Kidney capillary endothelial cell (primary cell): ENCODE results near the gene ENTR1.
"Not testable (repeated sequence)": the region's sequence is repeated elsewhere in the genome, so short reads cannot be mapped to it uniquely, and the experiment has no call there.

Experiments used
- DNase-seq: peaks from one replicate; pipeline ENCODE4 v3.0.0-alpha.2; 2018; ENCODE audit warnings: low spot score

The ENTR1 gene

DNA sequence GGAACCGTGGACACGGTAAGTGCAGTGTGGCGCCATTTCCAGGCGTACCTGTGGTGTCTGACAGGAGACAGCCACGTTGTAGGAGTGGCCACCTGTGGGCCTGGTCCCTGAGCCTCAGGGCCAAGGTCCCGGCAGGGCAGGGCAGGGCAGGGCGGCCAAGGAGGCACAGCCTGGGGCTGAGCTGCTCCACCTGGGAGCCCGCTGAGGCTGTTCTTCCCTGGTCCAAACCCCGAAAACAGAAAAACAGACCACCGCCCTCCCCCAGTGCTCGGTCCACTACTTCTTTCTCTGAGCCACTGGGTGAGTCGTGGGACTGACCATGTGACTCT lies 8.6 kb upstream of the ENTR1 start:
- DNase-seq, result no peak

DNA sequence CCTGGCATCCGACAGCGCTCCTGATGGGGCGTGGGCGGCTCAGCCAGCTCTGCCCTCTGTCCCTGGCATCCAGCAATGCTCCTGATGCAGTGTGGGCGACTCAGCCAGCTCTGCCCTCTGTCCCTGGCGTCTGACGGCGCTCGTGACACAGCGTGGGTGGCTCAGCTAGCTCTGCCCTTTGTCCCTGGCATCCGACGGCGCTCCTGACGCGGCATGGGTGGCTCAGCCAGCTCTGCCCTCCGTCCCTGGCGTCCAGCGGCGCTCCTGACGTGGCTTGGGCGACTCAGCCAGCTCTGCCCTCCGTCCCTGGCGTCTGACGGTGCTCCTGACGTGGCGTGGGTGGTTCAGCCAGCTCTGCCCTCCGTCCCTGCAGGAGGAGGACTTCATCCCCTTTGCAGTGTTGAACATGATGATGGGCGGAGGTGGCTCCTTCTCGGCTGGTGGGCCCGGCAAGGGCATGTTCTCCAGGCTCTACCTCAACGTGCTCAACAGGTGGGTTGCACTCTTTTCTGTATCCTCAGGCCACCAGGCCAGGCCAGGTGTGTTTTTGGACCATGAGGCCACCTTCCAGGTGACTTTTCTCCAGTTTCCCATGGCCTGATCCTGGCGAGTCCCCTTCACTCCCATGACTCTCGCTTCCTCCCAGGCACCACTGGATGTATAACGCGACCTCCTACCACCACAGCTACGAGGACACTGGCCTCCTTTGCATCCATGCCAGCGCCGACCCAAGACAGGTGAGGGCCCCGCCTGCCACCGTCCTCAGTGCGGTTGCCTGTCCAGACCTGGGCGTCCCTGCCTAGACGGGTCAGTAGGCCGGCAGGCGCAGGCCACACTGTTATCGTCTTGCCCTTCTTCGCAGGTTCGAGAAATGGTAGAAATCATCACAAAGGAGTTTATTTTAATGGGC lies 8.0 kb upstream of the ENTR1 start:
- no peak for DNase-seq

DNA sequence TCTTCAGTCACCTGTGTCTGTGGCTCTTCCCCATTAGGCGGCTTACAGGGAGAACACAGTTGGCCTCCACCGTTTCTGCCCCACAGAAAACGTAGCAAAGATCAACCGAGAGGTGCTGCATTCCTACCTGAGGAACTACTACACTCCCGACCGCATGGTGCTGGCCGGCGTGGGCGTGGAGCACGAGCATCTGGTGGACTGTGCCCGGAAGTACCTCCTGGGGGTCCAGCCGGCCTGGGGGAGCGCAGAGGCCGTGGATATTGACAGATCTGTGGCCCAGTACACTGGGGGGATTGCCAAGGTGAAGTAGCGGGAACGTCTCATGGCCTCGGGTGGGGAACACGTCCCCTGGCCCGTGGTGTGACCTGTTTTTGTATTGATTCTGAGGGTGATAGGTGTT lies 6.5 kb upstream of the ENTR1 start:
- DNase-seq, result no peak

DNA sequence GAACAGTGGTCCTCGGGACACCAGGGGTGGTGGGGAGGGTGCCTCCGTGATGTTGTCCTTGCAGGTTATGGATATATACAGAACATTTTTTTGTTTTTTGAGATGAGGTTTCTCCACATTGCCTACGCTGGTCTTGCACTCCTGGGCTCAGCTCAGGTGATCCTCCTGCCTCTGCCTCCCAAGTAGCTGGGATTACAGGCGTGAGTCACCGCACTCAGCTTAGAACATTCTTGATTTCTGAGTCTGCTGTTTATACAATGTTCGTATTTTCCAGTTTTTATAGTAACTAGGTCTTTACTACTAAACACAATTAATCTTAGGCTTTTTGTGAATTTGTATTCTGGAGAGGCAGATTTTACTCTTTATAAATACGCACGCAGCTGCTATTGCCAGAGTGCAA lies 6.0 kb upstream of the ENTR1 start:
- DNase-seq, result no peak

DNA sequence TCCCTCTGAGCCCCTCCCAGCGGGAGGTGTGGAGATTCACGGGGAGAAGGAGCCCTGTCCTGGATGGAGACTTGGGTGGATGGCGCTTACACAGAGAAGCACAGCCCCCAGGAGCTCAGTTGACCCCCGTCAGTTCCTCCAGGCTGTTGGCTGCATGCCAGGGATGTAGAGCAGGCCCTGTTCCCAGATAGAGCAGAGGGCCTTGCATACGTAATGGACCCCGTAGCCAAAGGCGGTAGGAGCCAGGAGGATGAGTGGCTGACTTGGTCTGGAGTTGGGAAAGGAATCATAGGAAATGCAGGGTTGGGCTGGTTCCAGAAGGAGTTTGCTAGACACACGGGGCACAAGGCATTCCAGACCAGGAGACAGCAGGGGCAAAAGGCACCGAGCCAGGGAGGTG lies 2.5 kb upstream of the ENTR1 start:
- no peak for DNase-seq

DNA sequence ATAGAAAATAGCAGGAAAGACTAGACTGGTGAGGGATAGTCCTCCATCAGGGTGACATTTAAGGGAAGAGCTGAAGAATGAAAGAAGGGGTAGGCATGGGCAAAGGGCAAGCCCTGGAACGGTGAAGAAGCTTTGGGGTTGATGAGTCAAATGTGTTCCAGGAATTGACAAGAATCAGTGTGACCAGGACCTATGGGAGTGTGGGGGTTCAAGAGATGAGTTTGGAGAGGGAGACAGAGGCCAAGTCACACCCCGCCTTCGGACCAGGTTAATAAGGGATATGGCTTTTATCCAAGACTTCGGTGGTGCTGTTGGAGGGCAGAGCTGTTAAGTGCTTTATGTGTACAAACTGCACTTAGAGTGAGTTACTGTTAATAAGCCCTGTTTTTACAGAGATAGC lies 964 bp upstream of the ENTR1 start:
- DNase-seq, result no peak

DNA sequence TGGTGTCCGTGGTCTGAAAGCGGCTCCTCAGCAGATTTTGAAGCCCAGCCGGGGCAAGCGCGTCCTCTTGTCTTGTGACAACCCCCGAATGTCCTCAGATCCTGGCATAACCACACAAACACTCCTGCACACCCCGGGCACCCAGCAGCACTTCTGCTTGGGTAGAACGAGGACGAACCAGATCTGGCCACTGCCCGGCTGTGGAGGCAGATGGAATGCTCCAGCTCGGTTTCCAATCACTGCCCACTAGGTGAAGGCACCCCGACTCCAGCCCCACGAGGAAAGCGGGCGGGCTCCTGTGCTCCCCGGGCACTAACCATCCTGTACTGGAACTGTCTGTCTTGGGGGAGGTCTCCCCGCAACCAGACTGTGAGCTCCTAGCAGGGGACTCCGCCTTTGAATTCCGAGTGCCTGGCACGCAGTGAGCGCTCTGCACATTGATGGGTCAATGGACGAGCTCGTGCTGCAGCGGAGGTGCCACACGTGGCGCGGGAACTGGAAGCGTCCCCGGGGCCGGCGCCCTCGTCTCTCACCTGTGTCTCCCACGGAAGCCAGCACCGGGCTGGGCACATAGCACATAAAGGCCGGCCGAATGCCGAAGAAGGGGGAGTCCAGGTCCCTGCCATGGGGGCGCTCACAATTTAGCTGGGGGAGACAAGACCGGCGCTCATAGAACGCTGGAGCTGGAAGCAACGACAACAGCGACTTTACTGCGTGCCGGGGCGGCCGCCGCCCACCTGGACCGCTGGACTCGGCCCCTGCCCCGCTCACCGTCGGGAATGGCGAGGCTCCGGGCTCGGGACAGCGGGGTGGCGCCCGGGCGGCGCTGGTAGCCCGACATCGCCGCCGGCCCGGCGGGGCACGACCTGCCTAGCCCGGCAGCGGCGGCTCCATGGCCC lies 608 bp downstream of the ENTR1 start:
- DNase-seq, result no peak

DNA sequence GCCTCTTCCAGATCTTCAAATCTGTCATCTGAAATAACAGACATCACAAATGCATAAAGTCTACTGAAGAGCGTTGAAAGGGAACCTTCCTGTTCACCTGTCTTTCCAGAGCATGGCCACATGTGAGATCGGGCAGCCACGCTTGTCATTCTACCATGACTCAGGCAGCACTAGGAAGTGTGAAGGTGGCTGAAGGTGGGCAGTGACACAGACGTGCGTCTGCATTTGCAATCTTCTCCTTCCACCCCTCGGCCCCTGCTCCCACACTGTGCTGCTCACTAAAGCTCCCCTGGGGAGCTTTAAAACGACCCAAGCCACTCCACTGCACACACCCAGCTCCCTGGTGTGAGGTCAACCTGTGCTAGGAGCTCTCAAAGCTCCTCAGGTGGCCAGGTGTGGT lies 2.5 kb downstream of the ENTR1 start:
- no peak for DNase-seq

DNA sequence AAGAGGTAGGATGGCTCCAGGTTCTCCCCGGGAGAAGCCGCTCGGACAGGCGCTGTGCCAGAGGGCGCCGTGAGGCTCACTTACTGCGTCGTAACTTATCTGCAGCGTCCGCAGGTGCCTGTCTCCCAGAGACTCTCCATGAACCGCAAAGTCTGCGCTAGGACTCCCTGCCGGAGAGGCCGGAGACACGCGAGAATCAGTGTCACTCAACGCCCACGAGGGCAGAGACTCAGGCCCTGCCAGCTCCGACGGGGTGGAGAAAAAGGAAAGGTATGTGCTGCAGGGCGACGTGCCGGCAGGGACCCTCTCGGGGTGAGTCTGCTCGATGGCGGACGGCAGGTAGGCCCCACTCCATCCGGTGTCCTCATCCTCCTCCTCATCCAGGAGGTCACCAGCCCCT lies 3.4 kb downstream of the ENTR1 start:
- DNase-seq, result not testable (repeated sequence)

DNA sequence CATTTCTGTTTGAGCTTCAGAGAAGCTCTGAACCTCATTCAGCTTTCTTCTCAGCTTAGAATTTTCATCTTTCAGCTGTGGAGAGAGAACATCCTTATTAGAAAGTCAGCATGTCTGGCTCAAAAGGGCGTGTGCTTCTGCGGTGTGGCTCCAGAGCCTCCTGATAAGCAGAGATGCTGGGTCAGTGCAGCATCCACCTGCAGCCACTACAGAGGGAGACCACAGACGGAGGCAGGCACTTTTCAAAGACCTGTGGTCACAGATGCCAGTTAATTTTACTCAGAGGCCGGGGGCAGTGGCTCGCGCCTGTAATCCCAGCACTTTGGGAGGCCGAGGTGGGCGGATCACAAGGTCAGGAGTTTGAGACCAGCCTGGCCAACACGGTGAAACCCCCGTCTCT lies 4.5 kb downstream of the ENTR1 start:
- DNase-seq, result not testable (repeated sequence)

DNA sequence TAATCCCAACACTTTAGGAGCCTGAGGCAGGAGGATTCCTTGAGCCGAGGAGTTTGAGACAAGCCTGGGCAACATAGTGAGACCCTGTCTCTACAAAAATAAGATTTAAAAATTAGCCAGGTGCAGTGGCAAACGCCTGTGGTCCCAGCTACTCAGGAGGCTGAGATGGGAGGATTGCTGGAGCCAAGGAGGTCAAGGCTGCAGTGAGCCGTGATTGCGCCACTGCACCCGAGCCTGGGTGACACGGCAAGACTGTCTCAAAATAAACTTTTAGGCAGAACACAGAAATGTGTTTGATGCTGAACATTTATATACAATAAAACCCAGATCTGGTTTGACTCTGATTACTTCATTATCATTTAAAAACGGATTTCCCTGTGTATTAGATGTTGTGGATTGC lies 4.9 kb downstream of the ENTR1 start:
- DNase-seq, result no peak

DNA sequence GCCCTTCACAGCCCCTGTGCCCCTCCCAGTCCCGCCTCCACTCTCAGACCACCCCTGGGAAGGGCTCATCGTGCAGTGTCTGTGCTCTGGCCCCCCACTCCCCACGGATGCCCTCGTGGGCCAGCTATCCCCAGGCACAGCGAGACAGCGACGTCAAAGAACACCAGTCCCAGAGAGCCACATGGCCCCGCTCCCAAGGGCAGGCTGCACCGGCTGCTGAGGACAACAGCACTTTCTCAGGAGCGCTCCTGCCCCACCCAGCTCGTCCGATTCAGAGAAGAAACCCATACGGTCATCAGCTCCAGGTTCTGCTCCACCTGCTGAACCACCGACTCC lies 5.6 kb downstream of the ENTR1 start:
- no peak for DNase-seq

DNA sequence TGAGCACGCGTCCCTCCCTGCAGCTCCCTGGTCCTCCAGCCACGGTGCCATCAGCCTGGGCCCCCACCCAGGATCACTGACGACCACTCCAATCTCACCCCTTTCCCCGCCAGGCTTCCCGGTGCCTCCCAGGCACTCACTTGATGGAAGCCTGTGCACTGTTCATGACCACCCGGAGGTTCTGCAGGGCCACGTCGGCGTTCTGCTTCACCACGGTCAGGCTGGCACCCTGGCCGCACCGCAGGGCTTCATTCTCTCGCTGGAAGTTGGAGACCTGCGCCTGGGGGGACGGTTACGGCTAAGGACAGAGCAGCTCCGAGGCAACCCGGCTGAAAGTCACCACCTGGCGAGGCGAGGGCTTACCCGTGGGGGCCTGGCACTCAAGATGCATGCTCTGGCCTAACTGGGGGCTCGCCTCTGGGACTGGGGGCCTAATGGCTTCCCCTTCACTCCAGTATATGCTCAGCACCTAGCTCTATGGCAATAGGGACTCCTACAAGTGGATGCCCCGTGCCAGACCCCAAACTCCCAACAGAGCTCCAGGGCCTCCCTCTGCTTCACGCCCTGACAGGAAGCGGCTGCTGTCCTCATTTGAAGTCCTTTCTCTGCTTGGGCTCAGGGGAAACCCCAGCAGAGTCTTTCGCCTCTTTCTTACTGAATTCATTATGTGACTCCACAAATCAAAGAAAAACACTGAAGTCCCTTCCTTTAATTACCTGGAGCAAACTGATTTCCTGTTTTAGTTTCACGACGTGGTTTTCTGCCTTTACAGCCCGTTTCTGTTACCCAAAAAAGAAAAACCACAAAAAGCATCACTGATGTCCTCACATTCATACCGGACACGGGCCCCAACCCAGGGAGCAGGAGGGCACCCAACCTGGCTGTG lies 6.3 kb downstream of the ENTR1 start:
- DNase-seq, result no peak

DNA sequence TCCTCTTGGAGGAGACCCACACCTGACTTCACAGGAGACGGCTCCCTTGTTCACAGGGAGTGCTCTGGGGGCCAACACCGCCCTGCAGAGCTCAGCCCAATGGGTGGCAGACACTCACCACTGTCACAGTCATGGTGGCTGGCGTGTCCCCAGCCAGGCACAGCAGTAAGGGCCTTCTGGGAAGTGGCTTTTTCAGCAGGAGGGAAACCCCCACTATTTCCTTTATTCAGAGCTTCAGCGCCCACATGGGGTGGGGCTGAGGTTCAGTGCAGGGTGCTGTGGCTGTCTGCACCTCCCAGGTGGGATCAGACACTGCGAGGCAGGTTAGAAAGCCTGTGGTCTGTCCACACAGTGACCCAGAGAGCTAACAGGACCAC lies 6.9 kb downstream of the ENTR1 start:
- no peak for DNase-seq

DNA sequence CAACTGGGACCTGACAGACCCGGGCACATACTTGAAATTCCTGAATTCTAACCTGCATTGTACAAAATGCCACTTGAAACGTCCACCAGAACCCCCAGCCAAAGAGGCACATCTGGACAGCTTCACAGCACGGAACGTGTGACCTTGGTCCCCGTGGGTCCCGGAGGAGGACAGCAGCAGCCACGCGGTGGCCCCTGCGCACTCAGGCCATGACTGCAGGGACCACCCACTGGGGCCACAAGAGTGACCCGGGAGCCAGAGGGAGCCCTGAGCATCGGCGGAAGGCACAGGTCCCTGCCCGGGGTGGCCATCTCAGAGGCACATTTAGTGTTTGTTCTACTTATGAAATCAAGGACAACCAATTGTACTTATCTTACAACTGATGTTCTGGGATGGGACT lies 8.3 kb downstream of the ENTR1 start:
- no peak for DNase-seq

DNA sequence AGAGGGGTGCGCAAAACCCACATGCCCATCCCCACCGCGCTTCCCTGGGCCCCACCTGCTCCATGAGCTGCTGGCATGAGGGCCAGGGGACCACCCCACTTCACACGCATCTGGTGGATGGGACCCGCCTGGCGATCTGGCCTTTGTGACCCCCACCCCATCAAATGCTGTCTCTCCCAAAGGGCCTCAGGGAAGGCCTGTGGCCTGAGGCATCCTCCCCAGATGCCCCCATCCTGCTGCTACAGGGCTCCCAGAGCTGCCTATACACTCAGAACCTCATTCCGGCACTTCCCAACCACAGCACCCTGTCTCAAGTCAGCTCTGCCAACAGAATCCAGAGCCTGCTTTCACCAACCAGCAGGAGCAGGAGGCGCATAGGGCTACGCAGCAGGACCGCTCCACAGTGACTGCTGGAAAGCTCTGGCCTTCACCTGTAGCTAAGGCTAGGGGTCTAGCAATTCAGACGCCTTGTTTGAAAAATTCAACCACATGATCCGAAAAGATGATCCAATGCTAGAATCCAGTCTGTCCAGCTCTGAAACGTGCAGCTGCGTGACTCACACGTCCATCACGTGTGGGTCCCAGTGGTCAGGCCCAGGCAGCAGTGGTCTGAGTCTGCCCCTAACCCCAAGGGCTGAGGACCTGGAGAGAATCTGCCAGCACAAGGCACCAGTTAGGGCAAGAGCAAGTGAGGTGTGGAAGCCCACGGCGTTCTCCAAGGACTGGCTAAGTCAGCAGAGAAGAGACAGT lies 9.1 kb downstream of the ENTR1 start:
- no peak for DNase-seq

DNA sequence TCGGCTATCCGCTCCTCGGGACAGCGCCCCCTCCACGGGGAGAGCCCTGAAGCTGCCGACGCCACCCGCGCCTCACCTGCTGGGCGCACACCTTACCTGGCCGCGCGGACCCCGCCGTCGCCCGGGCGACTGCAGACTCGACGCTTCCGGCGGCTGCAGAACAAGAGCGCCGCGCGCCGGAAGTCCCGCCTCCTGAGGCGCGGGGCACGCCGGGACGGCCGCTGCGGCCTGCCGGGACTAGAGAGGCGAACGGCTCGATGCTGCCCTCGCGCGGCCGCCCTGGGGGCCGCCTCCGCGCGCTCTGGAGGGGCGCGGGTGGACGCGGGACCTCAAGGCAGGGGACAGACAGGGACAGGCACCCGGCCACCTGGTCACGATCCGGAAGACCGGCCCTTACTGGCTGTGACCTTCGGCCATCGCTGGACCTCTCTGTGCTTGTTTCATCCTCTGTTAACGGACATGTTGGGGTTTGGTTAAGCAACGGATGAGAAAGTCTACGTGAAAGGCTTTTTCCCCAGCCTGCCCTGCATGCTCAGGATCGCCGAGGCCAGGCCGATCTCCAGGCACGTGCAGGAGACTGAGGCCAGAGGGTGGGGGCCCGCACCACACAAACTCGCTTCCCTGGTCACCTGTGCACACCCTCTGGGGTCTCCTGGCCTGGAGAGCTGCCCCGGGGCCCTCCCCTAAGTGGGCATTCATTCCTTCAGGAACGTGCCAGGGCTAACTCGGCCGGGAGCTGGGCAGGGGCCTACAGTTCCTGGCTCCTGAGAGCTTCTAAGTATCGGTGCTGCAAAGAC lies 10.2 kb downstream of the ENTR1 start, which contains the start of gene SNAPC4:
Gene SNAPC4, minus strand, starts transcription at position 133 of the 797 bp plus-strand sequence. CDS start 1,742 bp downstream, outside the sequence.
- DNase-seq, result peak; percentile 90

DNA sequence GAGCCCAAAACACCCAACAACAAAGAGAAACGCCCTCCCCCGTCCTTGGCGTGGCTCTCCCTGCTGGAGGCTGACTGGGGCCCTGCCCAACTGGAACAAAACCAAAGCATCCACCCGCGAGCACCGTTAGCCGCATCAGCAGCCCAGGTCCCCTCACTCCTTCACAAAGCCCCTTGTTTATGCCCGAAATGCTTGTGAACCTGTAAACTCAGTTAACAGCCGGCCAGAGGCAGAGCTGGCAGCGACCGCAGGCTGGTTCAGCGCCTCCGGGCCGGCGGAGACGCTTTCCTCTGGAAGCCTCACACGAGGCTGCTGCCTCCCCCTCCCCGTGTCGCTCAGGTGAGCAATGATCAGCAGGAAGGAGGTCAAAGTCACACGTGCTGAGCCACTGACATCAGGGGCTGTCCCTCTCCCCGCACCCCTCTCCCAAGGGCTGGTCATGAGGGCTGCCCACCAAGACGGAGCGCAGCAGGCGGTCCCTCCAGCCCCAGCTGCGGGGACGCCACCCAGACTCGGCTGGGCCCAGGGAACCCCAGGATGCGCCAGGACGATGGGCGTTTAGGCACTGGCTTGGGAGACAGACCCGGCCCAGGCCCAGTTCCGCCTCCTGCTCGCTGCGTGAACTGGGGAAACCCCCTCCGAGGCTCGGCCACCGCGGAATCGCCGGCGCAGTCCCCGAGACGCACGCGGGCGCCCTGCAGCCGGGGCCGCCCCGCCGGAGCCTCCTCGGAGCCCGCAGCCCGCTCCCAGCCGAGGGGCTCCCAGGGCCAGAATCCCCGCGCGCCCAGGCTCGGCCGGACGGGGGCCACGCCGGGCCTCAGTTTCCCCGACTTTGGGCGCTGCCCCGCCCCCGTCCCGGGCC lies 11.0 kb downstream of the ENTR1 start:
- no peak for DNase-seq

DNA sequence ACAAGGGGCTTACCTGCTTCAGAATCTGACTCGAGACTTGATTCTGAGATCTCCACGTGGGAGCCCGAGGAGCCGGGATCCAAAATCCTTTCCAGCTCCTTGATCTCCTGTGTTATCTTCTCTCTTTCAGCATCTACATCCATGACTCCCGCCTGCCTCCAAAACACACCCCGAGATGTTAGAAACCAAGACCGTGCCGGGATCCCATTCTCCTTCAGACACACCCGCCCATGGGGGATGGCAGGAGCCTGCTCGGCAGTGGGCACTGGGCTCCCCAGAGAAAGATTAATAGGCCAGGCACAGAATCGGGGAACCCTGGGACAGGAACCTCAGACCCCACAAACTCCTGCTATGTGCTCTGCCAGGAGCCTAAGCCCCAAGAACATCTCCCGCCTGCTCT lies 12.1 kb downstream of the ENTR1 start:
- DNase-seq, result no peak

DNA sequence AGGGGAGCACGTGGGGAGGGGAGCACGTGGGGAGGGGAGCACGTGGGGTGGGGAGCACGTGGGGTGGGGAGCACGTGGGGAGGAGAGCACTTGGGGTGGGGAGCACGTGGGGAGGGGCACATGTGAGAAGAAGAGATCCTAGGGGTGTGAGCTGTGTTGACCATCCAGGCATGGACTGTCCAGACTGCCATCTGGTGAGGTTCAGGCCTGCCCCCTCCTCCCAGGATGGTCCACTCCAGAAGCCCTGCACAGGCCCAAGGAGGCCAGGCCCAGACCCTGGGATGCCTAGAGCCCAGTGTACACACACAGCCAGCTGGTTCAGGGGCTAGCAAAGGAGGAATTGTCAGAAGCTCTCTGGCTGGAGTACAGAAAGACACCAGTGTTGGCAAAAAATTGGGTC lies 12.8 kb downstream of the ENTR1 start:
- no peak for DNase-seq
